ENCODE data around the gene SATB2.

DNA sequence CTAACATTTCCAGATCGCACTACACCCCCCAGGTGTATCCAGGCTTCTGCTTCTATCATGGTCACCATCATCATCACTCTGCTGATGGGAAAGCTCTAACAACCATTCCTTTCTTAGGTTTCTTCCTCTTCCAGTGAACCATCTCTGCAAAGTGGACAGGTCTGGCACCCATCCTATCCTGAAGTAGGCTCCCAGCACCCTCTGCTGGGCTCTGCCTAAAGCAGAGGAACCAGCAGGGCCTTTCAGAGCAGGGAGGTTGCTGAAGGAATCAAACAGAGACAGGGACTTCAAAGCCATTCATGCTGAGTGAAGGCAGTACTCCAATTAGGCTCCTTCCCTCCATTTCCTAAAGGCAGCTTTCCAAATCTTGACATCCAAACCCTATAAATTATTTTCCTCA, 27.2 kb upstream of the SATB2 start:
- TF ChIP-seq, protein P1, sequence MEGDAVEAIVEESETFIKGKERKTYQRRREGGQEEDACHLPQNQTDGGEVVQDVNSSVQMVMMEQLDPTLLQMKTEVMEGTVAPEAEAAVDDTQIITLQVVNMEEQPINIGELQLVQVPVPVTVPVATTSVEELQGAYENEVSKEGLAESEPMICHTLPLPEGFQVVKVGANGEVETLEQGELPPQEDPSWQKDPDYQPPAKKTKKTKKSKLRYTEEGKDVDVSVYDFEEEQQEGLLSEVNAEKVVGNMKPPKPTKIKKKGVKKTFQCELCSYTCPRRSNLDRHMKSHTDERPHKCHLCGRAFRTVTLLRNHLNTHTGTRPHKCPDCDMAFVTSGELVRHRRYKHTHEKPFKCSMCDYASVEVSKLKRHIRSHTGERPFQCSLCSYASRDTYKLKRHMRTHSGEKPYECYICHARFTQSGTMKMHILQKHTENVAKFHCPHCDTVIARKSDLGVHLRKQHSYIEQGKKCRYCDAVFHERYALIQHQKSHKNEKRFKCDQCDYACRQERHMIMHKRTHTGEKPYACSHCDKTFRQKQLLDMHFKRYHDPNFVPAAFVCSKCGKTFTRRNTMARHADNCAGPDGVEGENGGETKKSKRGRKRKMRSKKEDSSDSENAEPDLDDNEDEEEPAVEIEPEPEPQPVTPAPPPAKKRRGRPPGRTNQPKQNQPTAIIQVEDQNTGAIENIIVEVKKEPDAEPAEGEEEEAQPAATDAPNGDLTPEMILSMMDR (IDR thresholded peaks at IDR 0.05), result no peak
- TF ChIP-seq POLR2A (IDR thresholded peaks at IDR 0.05), result no peak
